Erythroblast (primary cell): ENCODE measurements around the gene ATXN10.

ENCODE experiments used
- GATA1 ChIP-seq: IDR thresholded peaks from 2 replicates; pipeline ENCODE4 v1.6.1; 2011; ENCODE audit warnings: low read depth, mild to moderate bottlenecking, control low read depth, low read length, moderate library complexity
- POLR2A ChIP-seq: IDR thresholded peaks from 2 replicates; pipeline ENCODE4 v1.6.1; 2011; ENCODE audit warnings: mild to moderate bottlenecking, low read length

DNA sequence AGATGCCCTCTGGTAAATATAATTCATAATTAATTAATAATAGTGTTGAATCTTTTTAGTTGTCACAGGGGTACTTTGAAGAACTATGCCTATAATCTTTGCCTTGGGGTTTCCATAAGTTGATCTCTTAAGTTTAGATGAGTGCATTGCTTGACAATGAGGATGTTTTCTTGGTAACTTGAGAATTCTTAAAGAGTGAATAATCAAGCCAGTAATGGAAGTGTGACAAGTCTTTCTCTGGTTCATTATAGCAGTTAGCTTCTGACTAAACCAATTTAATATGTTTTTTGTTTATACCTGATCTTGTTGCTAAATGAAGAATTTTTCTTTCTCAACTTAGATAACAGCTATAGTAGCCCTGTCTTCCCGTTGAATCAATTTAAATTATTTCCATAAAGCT, 46.2 kb downstream of the ATXN10 start:
- TF ChIP-seq POLR2A (no peak), GATA1 (no peak)
